ENCODE measurements around the gene ARFGAP1. TPM values are rescaled to one million over a fixed set of nuclear protein-coding genes. Genes with fewer than 3 reads are reported as not detected.
A peak's percentile ranks its signal among the peaks of the same experiment; 100 is the strongest.

The ARFGAP1 gene
- total and polyA plus RNA-seq, 5 donors from 2014 or later: 17.9 to 123 (median 21.0) TPM

- H3K9me3 Mint-ChIP-seq: no peaks in the 10 kb centered on the region
- no peak overlapping the region for H3K27ac ChIP-seq (ENCODE audit: insufficient read depth, low read length, poor library complexity, severe bottlenecking)
- peaks cover 39% of the 10 kb centered on the region for H3K36me3 ChIP-seq (ENCODE audit: control insufficient read depth, insufficient read depth, low read length)
- DNase-seq (no peak), ATAC-seq (ENCODE audit: low read depth in 2 of 2) (no peak)
- H3K27me3 ChIP-seq (ENCODE audit: control insufficient read depth, insufficient read depth, low read length): no peaks in the 10 kb centered on the region
- no peak overlapping the region for H3K27ac Mint-ChIP-seq
- no peak overlapping the region for H3K4me3 Mint-ChIP-seq
- H3K4me1 ChIP-seq (ENCODE audit: control insufficient read depth, insufficient read depth, low read length, poor library complexity, severe bottlenecking): peaks cover 16% of the 10 kb centered on the region
- no peaks in the 10 kb centered on the region for H3K9me3 ChIP-seq (ENCODE audit: control insufficient read depth in 2 of 2, low read length in 2 of 2)
- H3K36me3 Mint-ChIP-seq: peaks cover 4% of the 10 kb centered on the region
- H3K4me3 ChIP-seq (ENCODE audit: low read depth, low read length): no peak overlapping the region
- H3K27me3 Mint-ChIP-seq: no peaks in the 10 kb centered on the region
- H3K4me1 Mint-ChIP-seq: peaks cover 0 to 23% (median 18%) of the 10 kb centered on the region in 4 donors
Measured at GRCh38 chr20:63277466-63278272, 5.1 kb downstream of the ARFGAP1 start.

- peaks cover 43% of the 10 kb centered on the region for H3K36me3 ChIP-seq (ENCODE audit: control insufficient read depth, insufficient read depth, low read length)
- no peak for DNase-seq
- peaks cover 0 to 18% (median 14%) of the 10 kb centered on the region in 4 donors for H3K4me1 Mint-ChIP-seq
- H3K27me3 ChIP-seq (ENCODE audit: control insufficient read depth, insufficient read depth, low read length): no peaks in the 10 kb centered on the region
- H3K4me1 ChIP-seq (ENCODE audit: control insufficient read depth, insufficient read depth, low read length, poor library complexity, severe bottlenecking): peaks cover 8% of the 10 kb centered on the region
- no peak overlapping the region for H3K27ac ChIP-seq (ENCODE audit: insufficient read depth, low read length, poor library complexity, severe bottlenecking)
- no peaks in the 10 kb centered on the region for H3K9me3 Mint-ChIP-seq
- peaks cover 4% of the 10 kb centered on the region for H3K36me3 Mint-ChIP-seq
- no peaks in the 10 kb centered on the region for H3K9me3 ChIP-seq (ENCODE audit: control insufficient read depth in 2 of 2, low read length in 2 of 2)
- no peak for ATAC-seq (ENCODE audit: low read depth in 2 of 2)
- no peak overlapping the region for H3K27ac Mint-ChIP-seq
- no peak overlapping the region for H3K4me3 ChIP-seq (ENCODE audit: low read depth, low read length)
- no peak overlapping the region for H3K4me3 Mint-ChIP-seq
- no peaks in the 10 kb centered on the region for H3K27me3 Mint-ChIP-seq
Measured at GRCh38 chr20:63278661-63279060, 6.0 kb downstream of the ARFGAP1 start.

DNA sequence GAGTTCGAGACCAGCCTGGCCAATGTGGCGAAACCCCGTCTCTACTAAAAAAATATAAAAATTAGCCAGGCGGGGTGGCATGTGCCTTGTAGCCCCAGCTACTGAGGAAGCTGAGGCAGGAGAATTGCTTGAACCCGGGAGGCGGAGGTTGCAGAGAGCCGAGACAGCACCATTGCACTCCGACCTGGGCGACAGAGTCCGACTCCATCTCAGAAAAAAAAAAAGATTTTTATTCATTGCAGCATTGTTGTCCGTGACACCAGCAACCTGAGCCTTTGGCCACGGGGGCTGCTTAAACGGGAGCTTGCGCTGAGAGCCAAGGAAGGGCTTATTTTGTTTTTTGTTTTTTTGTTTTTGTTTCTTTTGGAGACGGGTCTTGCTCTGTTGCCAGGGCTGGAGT lies 7.3 kb downstream of the ARFGAP1 start:
- Mint-ChIP-seq H3K4me3 (peak overlapping the region in 1 of 4 donors; percentile 54), H3K9me3 (no peaks in the 10 kb centered on the region), H3K27me3 (no peaks in the 10 kb centered on the region), H3K4me1 (peaks cover 0 to 10% (median 4%) of the 10 kb centered on the region in 4 donors), H3K36me3 (peaks cover 7% of the 10 kb centered on the region), H3K27ac (no peak overlapping the region)
- Histone ChIP-seq H3K4me1 (ENCODE audit: control insufficient read depth, insufficient read depth, low read length, poor library complexity, severe bottlenecking) (peaks cover 3% of the 10 kb centered on the region), H3K36me3 (ENCODE audit: control insufficient read depth, insufficient read depth, low read length) (peaks cover 43% of the 10 kb centered on the region), H3K27ac (ENCODE audit: insufficient read depth, low read length, poor library complexity, severe bottlenecking) (no peak overlapping the region), H3K27me3 (ENCODE audit: control insufficient read depth, insufficient read depth, low read length) (no peaks in the 10 kb centered on the region), H3K4me3 (ENCODE audit: low read depth, low read length) (no peak overlapping the region), H3K9me3 (ENCODE audit: control insufficient read depth in 2 of 2, low read length in 2 of 2) (no peaks in the 10 kb centered on the region)
- no peak for DNase-seq
- ATAC-seq (ENCODE audit: low read depth in 2 of 2): no peak

DNA sequence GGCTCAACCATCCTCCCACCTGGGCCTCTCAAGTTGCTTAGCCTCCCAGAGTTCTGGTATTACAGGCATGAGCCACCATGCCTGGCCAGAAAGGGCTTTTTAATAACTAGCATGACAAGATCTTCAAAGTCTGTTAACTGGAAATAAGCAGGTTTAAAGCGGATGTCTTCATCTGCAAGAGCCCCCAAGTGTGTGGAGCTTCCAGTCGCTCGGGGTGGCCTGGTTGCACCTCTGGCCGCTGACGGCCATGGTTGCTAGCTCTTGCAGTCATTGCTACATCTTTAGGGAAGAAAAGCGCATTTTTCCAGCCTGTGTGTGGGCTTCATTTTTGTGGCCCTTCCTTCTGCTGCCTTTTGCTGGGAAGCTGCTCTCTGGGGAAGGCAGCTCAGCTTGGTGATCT lies 7.8 kb downstream of the ARFGAP1 start:
- no peaks in the 10 kb centered on the region for H3K9me3 Mint-ChIP-seq
- no peaks in the 10 kb centered on the region for H3K27me3 Mint-ChIP-seq
- Histone ChIP-seq H3K9me3 (ENCODE audit: control insufficient read depth in 2 of 2, low read length in 2 of 2) (no peaks in the 10 kb centered on the region), H3K27ac (ENCODE audit: insufficient read depth, low read length, poor library complexity, severe bottlenecking) (no peak overlapping the region), H3K4me1 (ENCODE audit: control insufficient read depth, insufficient read depth, low read length, poor library complexity, severe bottlenecking) (peaks cover 3% of the 10 kb centered on the region), H3K27me3 (ENCODE audit: control insufficient read depth, insufficient read depth, low read length) (no peaks in the 10 kb centered on the region), H3K4me3 (ENCODE audit: low read depth, low read length) (no peak overlapping the region), H3K36me3 (ENCODE audit: control insufficient read depth, insufficient read depth, low read length) (peaks cover 43% of the 10 kb centered on the region)
- ATAC-seq (ENCODE audit: low read depth in 2 of 2) (no peak), DNase-seq (no peak)
- H3K4me1 Mint-ChIP-seq: peaks cover 0 to 6% (median under 1%) of the 10 kb centered on the region in 4 donors
- H3K36me3 Mint-ChIP-seq: peaks cover 7% of the 10 kb centered on the region
- H3K27ac Mint-ChIP-seq: peak overlapping the region in 1 of 3 donors; percentile 8
- H3K4me3 Mint-ChIP-seq: no peak overlapping the region

- ATAC-seq (ENCODE audit: low read depth in 2 of 2): no peak
- H3K36me3 ChIP-seq (ENCODE audit: control insufficient read depth, insufficient read depth, low read length): peaks cover 44% of the 10 kb centered on the region
Measured at GRCh38 chr20:63280929-63281545, 8.4 kb downstream of the ARFGAP1 start.

DNA sequence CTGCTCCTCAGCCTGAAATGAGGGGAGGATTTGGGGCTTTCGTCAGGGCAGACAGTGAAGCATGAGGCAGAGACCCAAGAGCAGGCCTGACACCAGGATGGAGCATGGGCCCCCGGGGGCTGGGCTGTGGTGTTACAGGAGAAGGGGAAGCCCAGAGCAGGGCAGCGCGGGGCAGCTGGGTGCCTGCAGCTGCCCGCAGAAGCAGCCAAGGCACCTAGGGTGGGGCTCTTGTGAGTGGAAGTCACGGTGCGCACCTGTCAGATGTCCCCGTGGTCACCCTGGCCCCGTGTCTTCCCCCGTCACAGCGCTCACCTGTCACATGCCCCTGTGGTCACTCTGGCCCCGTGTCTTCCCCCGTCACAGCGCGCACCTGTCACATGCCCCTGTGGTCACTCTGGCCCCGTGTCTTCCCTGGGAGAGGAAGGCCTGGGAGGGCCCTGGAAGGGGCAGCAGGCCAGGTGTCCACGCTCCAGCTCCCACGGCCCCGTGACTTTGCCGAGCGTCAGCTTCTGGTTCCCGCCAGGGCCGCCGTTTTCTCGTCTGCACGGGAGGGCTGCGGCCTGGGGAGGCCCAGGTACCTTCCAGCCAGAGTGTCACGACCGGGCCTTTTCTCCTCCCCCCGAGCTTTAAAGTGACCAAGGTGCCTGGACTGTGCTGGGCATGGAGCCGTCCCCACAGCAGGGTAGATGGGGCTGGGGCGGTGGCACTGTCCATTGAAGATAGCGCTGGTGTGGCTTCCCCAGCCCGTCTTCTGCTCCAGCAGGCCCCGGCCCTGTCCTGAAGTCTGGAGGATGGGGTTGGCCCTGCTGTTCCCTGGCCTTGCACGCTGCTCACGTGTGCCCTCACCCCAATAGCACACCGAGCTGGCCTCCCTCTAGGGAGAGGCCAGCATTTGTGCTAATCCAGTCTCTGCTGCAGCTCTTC lies 9.4 kb downstream of the ARFGAP1 start:
- no peaks in the 10 kb centered on the region for H3K27me3 ChIP-seq (ENCODE audit: control insufficient read depth, insufficient read depth, low read length)
- Mint-ChIP-seq H3K4me3 (no peak overlapping the region), H3K27ac (no peak overlapping the region), H3K4me1 (peaks cover 0 to 4% (median 0%) of the 10 kb centered on the region in 4 donors), H3K27me3 (no peaks in the 10 kb centered on the region), H3K9me3 (no peaks in the 10 kb centered on the region), H3K36me3 (peaks cover 7% of the 10 kb centered on the region)
- H3K36me3 ChIP-seq (ENCODE audit: control insufficient read depth, insufficient read depth, low read length): peaks cover 37% of the 10 kb centered on the region
- H3K9me3 ChIP-seq (ENCODE audit: control insufficient read depth in 2 of 2, low read length in 2 of 2): no peaks in the 10 kb centered on the region
- H3K27ac ChIP-seq (ENCODE audit: insufficient read depth, low read length, poor library complexity, severe bottlenecking): no peak overlapping the region
- H3K4me1 ChIP-seq (ENCODE audit: control insufficient read depth, insufficient read depth, low read length, poor library complexity, severe bottlenecking): peaks cover 3% of the 10 kb centered on the region
- H3K4me3 ChIP-seq (ENCODE audit: low read depth, low read length): no peak overlapping the region
- no peak for ATAC-seq (ENCODE audit: low read depth in 2 of 2)
- DNase-seq: no peak

More at GRCh38 chr20:63280929-63281545, 8.4 kb downstream of the ARFGAP1 start:
- no peaks in the 10 kb centered on the region for H3K27me3 ChIP-seq (ENCODE audit: control insufficient read depth, insufficient read depth, low read length)
- H3K36me3 Mint-ChIP-seq: peaks cover 7% of the 10 kb centered on the region
- H3K27ac ChIP-seq (ENCODE audit: insufficient read depth, low read length, poor library complexity, severe bottlenecking): no peak overlapping the region
- no peak for DNase-seq
- no peaks in the 10 kb centered on the region for H3K27me3 Mint-ChIP-seq
- no peak overlapping the region for H3K27ac Mint-ChIP-seq
- peaks cover 3% of the 10 kb centered on the region for H3K4me1 ChIP-seq (ENCODE audit: control insufficient read depth, insufficient read depth, low read length, poor library complexity, severe bottlenecking)
- H3K9me3 ChIP-seq (ENCODE audit: control insufficient read depth in 2 of 2, low read length in 2 of 2): no peaks in the 10 kb centered on the region
- H3K4me3 Mint-ChIP-seq: no peak overlapping the region
- H3K4me1 Mint-ChIP-seq: peaks cover 0 to 4% (median 0%) of the 10 kb centered on the region in 4 donors
- H3K4me3 ChIP-seq (ENCODE audit: low read depth, low read length): no peak overlapping the region
- H3K9me3 Mint-ChIP-seq: no peaks in the 10 kb centered on the region

- peaks cover 3% of the 10 kb centered on the region for H3K4me1 ChIP-seq (ENCODE audit: control insufficient read depth, insufficient read depth, low read length, poor library complexity, severe bottlenecking)
- Mint-ChIP-seq H3K36me3 (peaks cover 11% of the 10 kb centered on the region), H3K9me3 (no peaks in the 10 kb centered on the region), H3K4me1 (peaks cover 0 to 4% (median 0%) of the 10 kb centered on the region in 4 donors), H3K27ac (no peak overlapping the region), H3K4me3 (no peak overlapping the region), H3K27me3 (no peaks in the 10 kb centered on the region)
- peaks cover 35% of the 10 kb centered on the region for H3K36me3 ChIP-seq (ENCODE audit: control insufficient read depth, insufficient read depth, low read length)
- H3K27me3 ChIP-seq (ENCODE audit: control insufficient read depth, insufficient read depth, low read length): no peaks in the 10 kb centered on the region
- DNase-seq: no peak
- no peak for ATAC-seq (ENCODE audit: low read depth in 2 of 2)
- H3K4me3 ChIP-seq (ENCODE audit: low read depth, low read length): no peak overlapping the region
- no peak overlapping the region for H3K27ac ChIP-seq (ENCODE audit: insufficient read depth, low read length, poor library complexity, severe bottlenecking)
- H3K9me3 ChIP-seq (ENCODE audit: control insufficient read depth in 2 of 2, low read length in 2 of 2): no peaks in the 10 kb centered on the region
Measured at GRCh38 chr20:63282946-63283345, 10.3 kb downstream of the ARFGAP1 start.
